K562 (cell line): ENCODE results near the gene SLC25A29. TPM values are rescaled to one million over a fixed set of nuclear protein-coding genes. Genes with fewer than 3 reads are reported as not detected.
A peak's percentile ranks its signal among the peaks of the same experiment; 100 is the strongest.

Source experiments
- ATAC-seq: fragments of 200-7000 bp; cut with Tn5 transposase; 3 replicates; pipeline ENCODE4 v1.9.1; 2020; ENCODE audit warnings: moderate library complexity
- BruUV-seq: library from RNA; stranded (reverse); fragments of 400-500 nt; replicated peaks from 2 replicates; lab custom pipeline; 2021; lab: Mats Ljungman, UMichigan
- CTCF ChIA-PET: fragments of 300-600 bp; formaldehyde crosslinking; extraction: SDS; loops from one replicate; lab custom pipeline; 2021; ENCODE audit warnings: low intra/inter-chr PET ratio; lab: Yijun Ruan, JAX
- POLR2A ChIA-PET: fragments of 300-600, 350-650 bp; sonication (Branson Sonifier 250); formaldehyde crosslinking; extraction: SDS; loops from one replicate; lab custom pipeline; 2021; ENCODE audit warnings: antibody characterized with exemption, inconsistent platforms; lab: Yijun Ruan, JAX
- DNase-seq, 4 experiments: peaks; one replicate each; pipeline versions ENCODE4 v3.0.0 to v3.0.0-alpha.2; 2011 to 2018; ENCODE audit warnings: low spot score in 3 of 4, mixed read lengths in 3 of 4; ENCODE audit errors: extremely low read depth in 1 of 4
- FAIRE-seq: peaks from 2 replicates; lab custom pipeline; 2011; peaks lifted over from hg19 to GRCh38; lab: Jason Lieb, UNC
- H2AFZ ChIP-seq: 2 replicates; pipeline ENCODE4 v1.6.0; 2011; ENCODE audit warnings: low read depth, low read length, control low read depth, inconsistent platforms
- H3K27ac ChIP-seq: fragments of 200-600 bp; 3 replicates; pipeline ENCODE4 v1.8.0; 2011; ENCODE audit warnings: low read depth, mild to moderate bottlenecking, control low read depth, inconsistent platforms, low read length, moderate library complexity, mixed read lengths; ENCODE audit errors: extremely low read depth
- H3K27me3 ChIP-seq, 2 experiments: fragments of 300-600 bp in 1 of 2; 2 replicates in 1 of 2; 3 replicates in 1 of 2; pipeline versions ENCODE4 v1.6.0 to v1.8.0; 2011; ENCODE audit warnings: inconsistent platforms in 2 of 2, low read length in 2 of 2, mild to moderate bottlenecking in 1 of 2, mixed read lengths in 1 of 2, moderate library complexity in 1 of 2; ENCODE audit not compliant: control insufficient read depth in 2 of 2, insufficient read depth in 2 of 2
- H3K36me3 ChIP-seq: fragments of 300-600 bp; 3 replicates; pipeline ENCODE4 v1.8.0; 2011; ENCODE audit warnings: mild to moderate bottlenecking, low read length, inconsistent platforms; ENCODE audit not compliant: control insufficient read depth, insufficient read depth
- H3K4me1 ChIP-seq, 2 experiments: fragments of 200-600 bp in 1 of 2; replicated peaks in 1 of 2; 2 replicates in 1 of 2; 3 replicates in 1 of 2; pipeline versions ENCODE4 v1.5.1 to v1.8.0; 2011; ENCODE audit warnings: inconsistent platforms in 2 of 2, low read length in 2 of 2, mild to moderate bottlenecking in 1 of 2, mixed read lengths in 1 of 2, moderate library complexity in 1 of 2; ENCODE audit not compliant: control insufficient read depth in 2 of 2, insufficient read depth in 2 of 2
- H3K4me2 ChIP-seq: 2 replicates; pipeline ENCODE4 v1.6.1; 2011; ENCODE audit warnings: low read length, control low read depth, inconsistent platforms, mixed read lengths; ENCODE audit not compliant: insufficient read depth
- H3K4me3 ChIP-seq: fragments of 200-600 bp; sonication (generic), shearing (Covaris generic); 2 replicates; pipeline ENCODE4 v1.5.1; 2016; ENCODE audit warnings: control low read depth, inconsistent platforms
- H3K79me2 ChIP-seq: fragments of 200-600 bp; 3 replicates; pipeline ENCODE4 v1.8.0; 2011; ENCODE audit warnings: low read length, inconsistent platforms; ENCODE audit not compliant: control insufficient read depth, insufficient read depth
- H3K9ac ChIP-seq, 2 experiments: 2 replicates each; pipeline versions ENCODE4 v1.6.0 to v1.6.1; 2011; ENCODE audit warnings: low read depth in 2 of 2, low read length in 2 of 2, control low read depth in 1 of 2, inconsistent platforms in 1 of 2, mild to moderate bottlenecking in 1 of 2, mixed read lengths in 1 of 2; ENCODE audit not compliant: insufficient read depth in 1 of 2
- H3K9me1 ChIP-seq: one replicate; pipeline ENCODE4 v1.6.0; 2011; ENCODE audit warnings: inconsistent platforms, mild to moderate bottlenecking, low read length, moderate library complexity; ENCODE audit not compliant: control insufficient read depth, insufficient read depth
- H3K9me3 ChIP-seq: replicated peaks from 2 replicates; pipeline ENCODE4 v1.5.1; 2011; ENCODE audit warnings: low read depth, low read length, inconsistent platforms; ENCODE audit not compliant: control insufficient read depth, insufficient read depth
- H4K20me1 ChIP-seq: replicated peaks from 2 replicates; pipeline ENCODE4 v1.6.1; 2011; ENCODE audit warnings: low read length, inconsistent platforms, mixed read lengths; ENCODE audit not compliant: control insufficient read depth, insufficient read depth
- BCOR ChIP-seq: fragments of 450-650 bp; IDR thresholded peaks from 2 replicates; pipeline ENCODE4 v1.6.1; 2016
- GTF2F1 ChIP-seq: IDR thresholded peaks from 2 replicates; pipeline ENCODE4 v1.6.1; 2011; ENCODE audit warnings: low read depth, low read length, improper control_type of control experiment
- IRF2 ChIP-seq: sonication (generic); formaldehyde crosslinking; IDR thresholded peaks from 2 replicates; pipeline ENCODE4 v1.8.1; 2022; ENCODE audit warnings: mild to moderate bottlenecking, missing genetic modification reagents
- KDM5B ChIP-seq: fragments of 200-600 bp; sonication (generic); IDR thresholded peaks from 2 replicates; pipeline ENCODE4 v1.6.1; 2012; ENCODE audit warnings: low read depth, mild to moderate bottlenecking, moderate library complexity, low read length, control low read depth, inconsistent platforms; ENCODE audit not compliant: insufficient replicate concordance
- NFYB ChIP-seq: IDR thresholded peaks from 2 replicates; pipeline ENCODE4 v1.6.1; 2011; ENCODE audit warnings: mild to moderate bottlenecking, moderate library complexity; ENCODE audit not compliant: insufficient read length; ENCODE audit errors: extremely low read depth
- RAD21 ChIP-seq, 2 experiments: fragments of 250-450 bp in 1 of 2; fragments of 450-650 bp in 1 of 2; sonication (Bioruptor Pico) in 1 of 2; formaldehyde crosslinking in 1 of 2; IDR thresholded peaks in 1 of 2; conservative IDR thresholded peaks in 1 of 2; 2 replicates each; pipeline versions ENCODE4 v1.4.0 to v1.8.0; 2020 to 2022; ENCODE audit warnings: mild to moderate bottlenecking in 2 of 2, moderate library complexity in 1 of 2
- RB1 ChIP-seq: fragments of 450-650 bp; IDR thresholded peaks from 2 replicates; pipeline ENCODE4 v1.6.1; 2017; ENCODE audit warnings: low read depth, mild to moderate bottlenecking
- SAP30 ChIP-seq: fragments of 200-600 bp; sonication (generic); IDR thresholded peaks from 2 replicates; pipeline ENCODE4 v1.6.1; 2012; ENCODE audit warnings: borderline replicate concordance, low read depth, mild to moderate bottlenecking, moderate library complexity, low read length, control low read depth, inconsistent platforms; ENCODE audit not compliant: insufficient read depth, poor library complexity, severe bottlenecking
- STAT5B ChIP-seq: fragments of 250-450 bp; sonication (Bioruptor Pico); IDR thresholded peaks from 2 replicates; pipeline ENCODE4 v1.8.0; 2021; ENCODE audit warnings: mild to moderate bottlenecking, inconsistent platforms
- TOE1 ChIP-seq, 2 experiments: fragments of 450-650 bp in 1 of 2; sonication (generic) in 1 of 2; formaldehyde crosslinking in 1 of 2; IDR thresholded peaks; 2 replicates each; pipeline versions ENCODE4 v1.7.1 to v1.8.0; 2016 to 2022; ENCODE audit warnings: borderline replicate concordance in 2 of 2, mild to moderate bottlenecking in 2 of 2, antibody characterized with exemption in 1 of 2, inconsistent platforms in 1 of 2, low read depth in 1 of 2, missing genetic modification reagents in 1 of 2, moderate library complexity in 1 of 2
- ZFP36 ChIP-seq: fragments of 150-350 bp; IDR thresholded peaks from 2 replicates; pipeline ENCODE4 v1.6.1; 2018; ENCODE audit warnings: low read length, low read depth; ENCODE audit not compliant: partially characterized antibody
- ZFPM2 ChIP-seq: fragments of 250-450 bp; sonication (Bioruptor Pico); IDR thresholded peaks from 2 replicates; pipeline ENCODE4 v1.5.1; 2022; ENCODE audit warnings: mild to moderate bottlenecking
- ZNF134 ChIP-seq: fragments of 250-450 bp; sonication (Bioruptor Pico); conservative IDR thresholded peaks from 2 replicates; pipeline ENCODE4 v1.4.0; 2020
- ZNF311 ChIP-seq: fragments of 250-450 bp; sonication (Bioruptor Pico); IDR thresholded peaks from 2 replicates; pipeline ENCODE4 v1.4.0; 2020; ENCODE audit warnings: mild to moderate bottlenecking, moderate library complexity
- ZNF408 ChIP-seq: fragments of 250-450 bp; sonication (Bioruptor Pico); IDR thresholded peaks from 2 replicates; pipeline ENCODE4 v1.4.0; 2020; ENCODE audit warnings: low read depth, mild to moderate bottlenecking, moderate library complexity
- ZNF507 ChIP-seq: conservative IDR thresholded peaks from 2 replicates; pipeline ENCODE4 v1.6.1; 2017; ENCODE audit warnings: missing genetic modification characterization, missing compliant biosample characterization
- ZNF79 ChIP-seq: fragments of 250-450 bp; sonication (Bioruptor Pico); IDR thresholded peaks from 2 replicates; pipeline ENCODE4 v1.4.0; 2020; ENCODE audit warnings: low read depth, mild to moderate bottlenecking, moderate library complexity
- WGBS: fragments of 100-300 bp; shearing (Covaris generic); methylation state at CpG from one replicate; pipeline ENCODE4 v1.1.6; 2016; ENCODE audit warnings: low coverage, mixed read lengths; ENCODE audit not compliant: insufficient coverage; ENCODE audit errors: missing lambda C conversion rate; 5-methylcytosine and 5-hydroxymethylcytosine counted together
- in situ Hi-C: fragments of 300-500 bp; cut with MboI; formaldehyde crosslinking; loops from 4 replicates; pipeline ENCODE4 v1.15.0; 2018; ENCODE audit warnings: inconsistent platforms, mixed read lengths
- intact Hi-C: fragments of 100-400 bp; cut with micrococcal nuclease; formaldehyde crosslinking; loops from 2 replicates; pipeline ENCODE4 v1.14.2; 2022
- polyA plus RNA-seq, 8 experiments: library from polyadenylated mRNA; depleted of rRNA in 4 of 8; stranded (reverse) in 5 of 8; unstranded in 3 of 8; fragments of >200 nt; fragmentation: Nextera tagmentation in 2 of 8; fragmentation: Illumina TruSeq in 1 of 8; extraction: Ambion mirVana in 2 of 8; extraction: Trizol in 1 of 8; gene quantifications; 2 replicates each; pipeline versions ENCODE4 v1.2.1 to v1.2.3, GENCODE V29; 2011 to 2014; ENCODE audit warnings: inconsistent platforms in 1 of 8, missing spikeins in 1 of 8
- total RNA-seq, 7 experiments: library from RNA; depleted of rRNA in 6 of 7; stranded (reverse); fragments of >200 nt in 6 of 7; fragmentation: Illumina TruSeq in 2 of 7; extraction: Trizol in 2 of 7; gene quantifications; 2 replicates each; pipeline versions ENCODE4 v1.2.1 to v1.2.3, GENCODE V29; 2011 to 2021; ENCODE audit warnings: low replicate concordance in 1 of 7
- TF ChIP-seq, protein P1 (sequence below): fragments of 250-450 bp; sonication (Bioruptor Pico); IDR thresholded peaks from 2 replicates; pipeline ENCODE4 v1.8.0; 2021; ENCODE audit warnings: borderline replicate concordance, mild to moderate bottlenecking, moderate library complexity; ENCODE audit not compliant: poor library complexity, severe bottlenecking

SLC25A29 gene
- total and polyA plus RNA-seq, 9 of the 15 experiments (the other 6 are each of a cell fraction or from before 2014, with no cell fraction given), result 0.07 to 17.5 (median 4.8) TPM

DNA sequence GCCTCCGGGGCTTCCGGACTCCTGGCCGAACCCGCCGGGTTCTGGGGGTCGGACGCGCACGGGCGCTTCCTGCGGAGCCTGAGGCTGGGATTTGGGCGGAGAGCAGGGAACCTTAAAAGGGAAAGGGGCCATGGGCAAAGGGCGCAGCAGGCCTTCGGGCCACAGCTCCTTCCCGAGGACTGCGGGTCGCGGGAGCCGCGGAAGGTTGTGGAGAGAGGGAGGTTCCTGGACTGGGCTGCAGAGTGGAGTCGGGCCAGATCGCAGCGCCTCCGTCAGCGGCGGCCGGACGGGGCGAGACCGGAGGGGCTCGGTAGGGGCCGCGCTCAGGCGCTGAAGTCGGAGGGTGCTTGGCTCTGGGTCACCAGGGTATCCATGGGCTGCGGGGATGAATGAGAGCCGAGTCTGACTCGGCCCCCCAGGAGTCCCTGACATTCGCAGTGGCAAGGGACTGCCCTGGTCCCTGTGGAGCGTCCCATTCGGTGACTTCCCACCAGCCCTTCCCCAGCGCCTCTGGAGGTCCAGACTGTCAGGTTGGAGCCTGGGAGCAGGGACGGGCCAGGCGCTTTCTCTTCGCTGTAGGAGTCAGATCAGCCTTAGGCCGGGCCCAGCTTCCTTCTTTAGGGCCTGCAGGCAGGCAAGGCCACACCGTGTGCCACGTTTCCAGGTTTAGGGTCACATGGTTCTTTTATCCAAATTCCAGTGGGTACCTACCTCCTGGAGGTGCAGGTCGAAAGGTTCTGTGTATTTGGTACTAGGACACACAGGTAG lies 938 bp upstream of the SLC25A29 start:
- TF ChIP-seq STAT5B (no peak), NFYB (no peak), BCOR (peak; percentile 47; the same call in 1 of the 2 replicates), ZNF134 (CRISPR knock-in tag) (no peak), IRF2 (CRISPR knock-in tag) (no peak), ZNF408 (CRISPR knock-in tag) (no peak), SAP30 (peak; percentile 21), TOE1 (IDR thresholded peaks at IDR 0.05; ENCODE audit: borderline replicate concordance) (no peak), TOE1 (CRISPR knock-in tag; IDR thresholded peaks at IDR 0.05; ENCODE audit: borderline replicate concordance, low read depth) (0 out of 2 replicates have a peak, but pooled peaks have one; percentile 21), ZFPM2 (CRISPR knock-in tag) (no peak), KDM5B (peak; percentile 41), GTF2F1 (no peak), RB1 (0 out of 2 replicates have a peak, but pooled peaks have one; percentile 5), ZFP36 (peak; percentile 43), ZNF79 (CRISPR knock-in tag) (no peak), RAD21 (CRISPR knock-in tag; conservative IDR thresholded peaks at IDR 0.05 in 1 of 2, IDR thresholded peaks at IDR 0.05 in 1 of 2) (no peak), ZNF311 (CRISPR knock-in tag) (no peak), ZNF507 (no peak)
- TF ChIP-seq, protein P1, sequence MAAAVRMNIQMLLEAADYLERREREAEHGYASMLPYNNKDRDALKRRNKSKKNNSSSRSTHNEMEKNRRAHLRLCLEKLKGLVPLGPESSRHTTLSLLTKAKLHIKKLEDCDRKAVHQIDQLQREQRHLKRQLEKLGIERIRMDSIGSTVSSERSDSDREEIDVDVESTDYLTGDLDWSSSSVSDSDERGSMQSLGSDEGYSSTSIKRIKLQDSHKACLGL (CRISPR knock-in tag), result no peak
- Histone ChIP-seq H3K27ac (no peak overlapping the region), H3K4me2 (peak overlapping the region; percentile 58), H3K79me2 (no peaks in the 10 kb centered on the region), H3K9ac (peak overlapping the region; percentile 54 to 94), H3K27me3 (no peaks in the 10 kb centered on the region), H2AFZ (peak overlapping the region; percentile 87), H3K4me3 (peak overlapping the region; percentile 51), H3K4me1 (peaks cover 12 to 46% of the 10 kb centered on the region in 2 experiments; a peak in 4 of 5 replicates), H3K36me3 (no peaks in the 10 kb centered on the region), H3K9me3 (no peaks in the 10 kb centered on the region), H4K20me1 (no peaks in the 10 kb centered on the region; the same call in 1 of the 2 replicates), H3K9me1 (peaks cover 4% of the 10 kb centered on the region)
- ATAC-seq (peak; percentile 3; the same call in 2 of the 3 replicates), FAIRE-seq (no peak), DNase-seq (peak in 1 of 4 experiments; percentile 23)
- POLR2A ChIA-PET, result interaction anchor here (1.0 kb wide), 1 partner anchor 61 kb away, joined by 3 read pairs; no protein-coding TSS in a partner anchor
- in situ Hi-C loops, result no loop called here
- CTCF ChIA-PET, result no interaction called here
- intact Hi-C loops, result loop anchor here (5.0 kb wide), 1 partner anchor 70 kb away; the partner anchor contains the start of gene WDR25
- 79% methylated on average over 9 of the region's 49 CpGs for WGBS
- no TSS peak for BruUV-seq
